Bone marrow (tissue), 2 donors: Measurements from ENCODE around the gene LAMA3.

ENCODE experiments used
- DNase-seq, 2 donors: peaks; one replicate each; lab custom pipeline; 2025; lab: John Stamatoyannopoulos, UW

Gene LAMA3

DNA sequence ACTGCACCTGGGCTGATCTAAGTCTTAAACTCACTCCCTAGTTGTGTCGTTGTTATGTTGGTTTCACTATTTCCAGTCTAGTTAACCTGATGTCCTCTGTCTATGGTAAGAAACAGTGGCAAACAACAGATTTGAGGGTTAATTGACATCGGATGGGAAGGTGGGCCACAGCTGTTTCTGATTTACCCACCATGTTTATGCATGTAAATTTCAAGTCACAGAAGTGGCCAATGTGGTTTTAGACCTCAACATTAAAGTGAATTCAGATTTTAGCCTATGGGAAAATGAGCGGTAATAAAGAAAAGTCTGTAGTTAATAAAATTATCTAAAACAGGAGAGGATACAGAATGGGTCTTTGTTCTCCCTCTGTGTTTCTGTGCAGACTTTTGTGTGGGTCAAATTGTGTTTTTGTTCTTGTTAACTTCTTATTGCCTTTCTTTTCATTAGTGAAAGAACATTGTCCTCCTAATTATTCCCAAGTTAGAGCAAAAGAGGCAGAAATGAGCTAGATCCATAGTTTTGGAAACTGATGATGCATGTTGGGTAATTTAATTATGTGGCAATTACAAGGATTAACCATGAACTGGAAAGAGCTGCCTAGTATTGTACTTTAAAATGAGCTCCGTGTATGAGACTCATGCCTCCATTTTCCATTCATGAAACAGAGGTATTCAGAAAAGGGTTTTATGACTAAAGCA, 83.2 kb downstream of the LAMA3 start:
- DNase-seq = no peak

GRCh38 chr18:23776306-23776705, 87.1 kb downstream of the LAMA3 start:
- no peak for DNase-seq

DNA sequence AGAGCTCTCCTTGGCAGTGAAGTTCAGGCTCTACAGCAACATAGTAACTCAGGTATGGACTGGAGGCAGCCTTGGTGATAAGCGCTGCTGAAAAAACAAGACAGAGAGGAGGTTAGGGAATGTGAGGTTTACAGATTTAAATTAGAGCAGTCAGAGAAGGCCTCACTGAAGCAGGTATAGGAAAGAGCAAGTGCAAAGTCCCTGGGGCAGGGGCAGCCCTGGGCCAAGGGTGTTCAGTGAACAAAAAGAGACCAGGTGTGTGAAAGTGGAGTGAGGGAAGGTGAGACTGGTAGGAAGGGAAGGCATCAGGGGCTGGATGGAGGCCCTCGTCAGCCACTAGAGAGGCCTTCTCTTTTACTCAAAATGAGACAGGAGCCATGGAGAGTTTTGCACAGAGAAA, 89.6 kb downstream of the LAMA3 start:
- no peak for DNase-seq

DNA sequence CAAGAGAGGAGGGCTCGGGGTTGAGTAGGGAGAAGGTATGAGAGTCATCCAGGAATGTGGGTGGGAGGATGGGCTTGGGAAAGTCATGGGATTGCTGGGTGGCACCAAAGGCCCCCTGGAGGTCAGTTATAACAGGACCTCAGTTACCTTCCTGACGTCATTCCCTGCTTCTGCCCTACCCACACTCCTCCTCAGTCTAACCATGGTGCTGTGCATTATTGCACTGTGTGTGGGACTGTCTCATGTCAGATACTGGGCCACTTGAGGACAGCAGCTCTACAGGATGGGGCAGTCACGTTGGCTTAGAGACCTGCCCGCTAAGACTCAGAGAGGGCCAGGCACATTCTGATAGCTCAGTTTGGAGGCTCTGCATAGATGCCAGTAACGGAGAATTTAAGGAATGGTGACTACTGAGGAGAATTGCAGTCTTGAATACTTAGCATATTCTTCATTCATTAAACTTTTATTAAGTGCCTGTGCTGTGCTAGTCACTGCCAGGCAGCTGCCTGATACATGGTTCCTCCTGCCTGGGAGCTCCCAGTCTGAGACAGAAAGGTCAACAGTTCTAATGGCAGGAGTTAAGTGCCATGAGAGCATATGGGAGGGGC, 90.5 kb downstream of the LAMA3 start:
- DNase-seq = no peak

DNA sequence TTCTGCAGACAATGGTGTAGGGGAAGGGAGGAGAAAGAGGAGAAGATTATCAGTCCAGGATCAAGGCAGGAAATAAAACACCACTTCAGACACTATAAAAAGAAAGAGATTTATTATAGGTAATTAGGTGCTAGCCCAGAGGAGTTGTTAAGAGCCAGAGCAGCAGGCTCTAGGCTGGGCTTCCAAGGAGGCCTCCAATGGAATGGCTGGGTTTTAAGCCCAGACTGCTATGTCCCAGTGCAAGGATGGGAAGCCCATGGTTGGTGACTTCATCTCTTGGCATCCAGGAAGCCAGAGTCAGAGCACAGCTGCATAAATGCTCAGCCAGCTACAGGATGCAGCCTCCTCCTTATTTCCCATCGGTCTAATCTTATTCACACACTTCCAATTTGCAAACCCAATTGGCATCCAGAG, 95.6 kb downstream of the LAMA3 start:
- DNase-seq = no peak

DNA sequence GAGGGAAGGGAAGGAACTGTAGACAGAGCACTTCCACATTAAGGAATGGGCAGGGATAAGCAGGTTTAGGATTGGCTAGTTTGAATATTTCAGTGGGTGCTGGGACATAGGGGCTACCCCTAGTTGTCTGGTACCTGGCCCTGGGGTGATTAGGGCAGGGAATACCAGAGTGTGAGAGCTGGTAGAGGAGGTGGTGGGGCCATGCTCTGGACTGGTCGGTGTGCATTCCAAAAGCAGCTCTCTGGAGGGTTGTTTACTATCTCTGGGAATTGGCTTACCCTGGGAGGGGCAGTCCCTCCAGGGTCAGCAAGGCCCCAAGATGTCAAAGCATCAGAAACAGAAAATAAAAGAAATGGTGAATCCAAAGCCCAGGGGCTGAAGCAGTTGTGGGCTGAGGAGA, 103.8 kb downstream of the LAMA3 start:
- no peak for DNase-seq

GRCh38 chr18:23793985-23794867, 105.0 kb downstream of the LAMA3 start:
- no peak for DNase-seq

GRCh38 chr18:23798249-23798648, 109.0 kb downstream of the LAMA3 start:
- no peak for DNase-seq

DNA sequence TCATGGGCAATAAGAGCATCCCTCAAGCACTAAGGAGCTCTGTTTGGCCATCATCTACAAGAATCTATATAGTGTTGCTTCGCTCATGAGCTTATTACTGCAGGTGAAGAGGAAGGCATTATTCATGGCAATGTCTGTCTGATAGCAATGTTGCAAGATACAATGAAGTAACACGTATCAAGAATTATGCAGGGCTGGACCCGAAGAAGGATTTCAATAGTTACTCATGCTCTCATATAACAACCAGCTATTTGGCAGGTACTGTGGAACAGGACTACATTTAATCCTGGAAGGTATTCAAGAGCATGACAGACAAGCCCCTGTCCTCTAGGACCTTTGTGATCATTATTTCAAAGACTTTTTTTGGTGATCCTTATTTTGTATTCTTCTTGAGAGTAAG, 109.6 kb downstream of the LAMA3 start:
- no peak for DNase-seq

DNA sequence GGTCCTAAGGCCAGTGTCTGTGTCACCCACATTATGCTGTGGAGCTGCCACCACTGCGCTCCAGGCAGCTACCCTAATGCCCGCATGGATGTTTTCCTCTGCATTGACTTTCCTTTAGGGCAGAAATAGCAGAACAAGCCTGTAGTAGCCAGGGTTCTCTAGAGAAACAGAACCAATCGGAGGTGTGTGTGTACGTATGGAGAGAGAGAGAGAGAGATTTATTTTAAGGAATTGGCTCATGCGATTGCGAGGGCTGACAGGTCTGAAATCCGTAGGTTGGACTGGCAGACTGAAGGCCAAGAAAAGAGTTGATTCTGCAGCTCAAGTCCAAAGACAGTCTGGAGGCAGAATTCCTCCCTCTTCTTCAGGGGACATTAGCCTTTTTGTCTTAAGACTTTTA, 110.3 kb downstream of the LAMA3 start:
- DNase-seq = no peak

- no peak for DNase-seq
Measured at GRCh38 chr18:23800902-23801301, 111.6 kb downstream of the LAMA3 start.

DNA sequence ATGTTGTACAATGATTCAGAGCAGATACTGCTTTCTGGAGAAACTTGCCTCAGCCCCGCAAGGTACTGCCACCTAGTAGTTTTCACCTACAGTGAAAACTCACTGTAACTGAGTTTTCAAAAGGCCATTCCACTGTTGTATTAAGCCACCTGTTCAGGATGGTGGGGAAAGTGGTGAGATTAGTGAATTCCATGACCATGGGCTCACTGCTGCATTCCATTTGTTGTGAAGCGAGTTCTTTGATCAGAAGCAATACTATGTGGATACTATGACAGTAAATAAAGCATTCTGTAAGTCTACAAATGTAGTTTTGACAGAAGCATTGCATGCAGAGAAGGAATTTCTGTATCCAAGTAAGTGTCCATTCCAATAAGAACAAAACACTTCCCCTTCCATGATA, 113.6 kb downstream of the LAMA3 start:
- no peak for DNase-seq

DNA sequence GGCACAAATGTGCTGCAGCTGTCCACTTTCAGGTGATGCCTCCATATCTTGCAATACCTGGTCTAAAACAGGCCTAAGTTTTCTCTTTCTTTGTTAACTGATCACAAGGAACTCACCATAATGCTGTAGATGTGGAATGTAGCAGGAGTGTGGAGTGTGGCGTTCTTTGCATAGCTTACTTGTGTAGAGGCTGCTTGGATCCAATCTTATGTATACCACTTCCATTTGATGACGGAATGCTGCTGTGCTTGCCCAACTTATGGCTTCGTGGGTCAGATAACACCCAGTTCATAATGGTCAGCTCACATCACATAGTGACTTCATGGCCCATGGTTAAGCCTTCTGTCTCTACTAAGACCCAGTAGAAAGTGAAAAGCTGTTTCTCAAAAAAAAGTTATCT, 114.5 kb downstream of the LAMA3 start:
- no peak for DNase-seq

- no peak for DNase-seq
Measured at GRCh38 chr18:23805898-23806297, 116.6 kb downstream of the LAMA3 start.

DNA sequence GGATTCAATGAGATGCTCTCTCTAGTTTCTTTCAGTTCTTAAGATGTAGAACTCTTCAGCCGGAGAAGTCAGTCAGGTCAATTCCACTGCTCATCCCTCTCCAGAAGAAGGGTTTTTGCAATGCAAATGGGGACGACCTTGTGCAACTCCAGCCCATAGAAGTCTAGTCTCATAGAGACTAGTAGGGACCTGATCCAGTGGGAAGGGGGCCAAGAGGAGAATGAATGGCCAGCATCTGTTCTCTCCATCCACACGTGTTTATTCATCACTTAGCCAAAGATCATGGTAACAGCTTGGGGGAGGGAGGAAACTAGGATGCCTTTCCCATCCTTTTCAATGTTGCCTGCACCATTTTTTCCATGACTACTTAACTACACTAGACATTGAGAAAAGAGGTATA, 120.2 kb downstream of the LAMA3 start:
- DNase-seq = no peak

- DNase-seq = no peak
Measured at GRCh38 chr18:23810396-23810795, 121.1 kb downstream of the LAMA3 start.

- DNase-seq = no peak
Measured at GRCh38 chr18:23811176-23811575, 121.9 kb downstream of the LAMA3 start.

GRCh38 chr18:23812546-23813440, 123.5 kb downstream of the LAMA3 start:
- DNase-seq = peak in 1 of 2 donors; percentile 47

- no peak for DNase-seq
Measured at GRCh38 chr18:23814991-23815614, 125.8 kb downstream of the LAMA3 start.

- DNase-seq = no peak
Measured at GRCh38 chr18:23816021-23816420, 126.8 kb downstream of the LAMA3 start.

- DNase-seq = no peak
Measured at GRCh38 chr18:23816740-23817139, 127.5 kb downstream of the LAMA3 start.

- DNase-seq = no peak
Measured at GRCh38 chr18:23819001-23819400, 129.7 kb downstream of the LAMA3 start.
